Measurements from ENCODE around the gene MOCOS.

The MOCOS gene

DNA sequence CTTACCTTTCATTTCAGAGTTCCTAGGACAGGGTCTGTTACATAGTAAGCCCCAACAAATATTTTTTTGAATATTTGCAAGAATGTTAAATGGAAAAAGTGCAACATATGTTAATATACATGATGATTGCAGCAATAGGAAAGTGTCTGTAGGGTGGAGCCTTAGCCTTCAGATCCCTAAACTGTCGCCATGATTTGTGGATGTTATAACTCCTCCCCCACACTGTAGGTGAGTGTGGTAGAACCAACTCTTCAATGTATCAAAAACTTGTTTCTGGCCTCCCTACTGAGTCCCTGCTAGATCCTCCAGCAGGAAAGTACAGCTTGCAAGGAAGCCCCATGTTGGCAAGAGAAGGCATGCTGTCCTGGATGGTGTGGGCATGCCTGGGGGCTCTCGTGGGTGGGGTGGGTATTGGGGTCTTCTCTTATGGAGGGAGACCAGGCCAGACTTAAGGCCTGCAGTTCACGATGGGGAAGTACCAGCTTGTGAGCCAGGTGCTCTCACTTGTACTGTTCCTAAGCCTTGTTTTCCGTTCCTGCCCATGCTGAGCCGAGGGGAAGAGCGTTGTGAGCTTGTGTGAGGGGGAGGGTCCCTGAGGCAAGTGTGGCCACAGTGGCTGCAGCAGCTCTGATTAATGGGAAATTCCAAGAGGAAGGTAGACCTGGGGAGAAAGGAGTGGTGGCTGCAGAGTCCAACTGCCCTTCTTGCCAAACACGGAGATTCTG is 121.6 kb downstream of the MOCOS start:
- no peak for DNase-seq

DNA sequence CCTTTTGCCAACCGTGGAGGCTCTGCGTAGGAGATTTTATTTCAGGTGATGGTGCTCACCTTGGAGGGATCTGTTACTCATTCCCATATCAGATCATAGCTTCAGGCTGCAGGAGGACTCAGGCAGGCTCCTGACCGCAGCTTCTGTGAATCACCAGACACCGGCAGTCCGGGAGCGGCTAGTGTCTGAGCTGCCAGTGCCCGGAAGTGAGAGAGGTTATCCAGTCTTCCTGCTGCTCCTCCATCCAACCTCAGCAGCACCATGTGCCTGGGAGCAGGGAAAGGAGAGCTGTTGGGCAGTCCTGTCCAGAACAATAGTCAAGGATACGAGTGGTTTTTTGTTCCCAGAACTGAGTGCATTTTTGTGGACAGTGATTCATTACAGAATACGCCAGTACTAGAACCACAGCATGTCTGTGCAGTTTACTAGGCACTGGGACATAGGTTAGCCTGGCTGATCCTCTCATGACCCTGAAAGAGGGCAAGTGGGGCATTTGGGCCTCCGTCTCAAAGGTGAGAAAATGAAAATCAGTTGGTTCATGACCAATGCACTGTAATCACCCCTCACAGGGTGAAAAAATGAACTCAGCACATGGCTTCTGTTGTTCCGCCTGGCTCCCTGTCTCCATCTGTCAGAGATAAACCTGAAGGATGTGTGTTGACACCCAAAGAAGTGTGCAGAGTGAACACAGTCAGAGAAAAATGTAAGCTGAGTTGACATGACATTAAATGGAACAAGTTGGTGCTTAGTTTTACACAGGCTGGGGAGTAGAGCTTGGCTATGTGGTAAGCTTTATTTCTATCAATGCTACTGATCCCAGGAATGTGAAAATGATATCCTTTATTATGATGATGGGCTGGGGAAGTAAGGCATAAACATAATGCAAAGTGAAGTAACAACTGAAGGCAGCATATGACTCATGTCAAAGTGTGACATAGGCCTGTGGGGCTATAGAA is 122.4 kb downstream of the MOCOS start:
- DNase-seq = no peak

DNA sequence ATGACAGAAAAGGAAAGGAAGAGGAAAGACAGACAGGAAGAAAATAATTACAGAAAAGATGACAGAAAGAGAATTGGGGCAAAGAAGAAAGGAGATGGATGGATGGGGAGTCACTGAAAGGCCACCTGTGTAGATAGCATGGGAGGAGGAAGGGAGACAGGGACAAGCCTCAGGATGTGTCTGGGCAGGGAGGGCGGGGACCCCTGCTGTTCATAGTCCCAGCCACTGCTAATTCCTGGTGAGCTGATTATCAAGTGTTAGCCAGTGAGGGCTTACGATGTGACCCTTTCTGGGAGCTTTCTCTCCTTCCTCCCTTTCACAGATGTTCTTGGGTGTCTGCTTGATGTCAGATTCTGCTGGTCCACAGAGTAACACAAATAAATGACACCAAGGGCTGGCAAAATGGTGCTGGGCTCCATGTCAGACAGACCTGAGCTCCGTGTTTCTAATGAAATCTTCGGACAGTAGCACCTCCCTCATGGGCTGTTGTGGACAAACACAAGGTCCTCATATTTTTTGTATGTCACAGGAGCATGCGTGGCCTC is 123.8 kb downstream of the MOCOS start:
- no peak for DNase-seq

DNA sequence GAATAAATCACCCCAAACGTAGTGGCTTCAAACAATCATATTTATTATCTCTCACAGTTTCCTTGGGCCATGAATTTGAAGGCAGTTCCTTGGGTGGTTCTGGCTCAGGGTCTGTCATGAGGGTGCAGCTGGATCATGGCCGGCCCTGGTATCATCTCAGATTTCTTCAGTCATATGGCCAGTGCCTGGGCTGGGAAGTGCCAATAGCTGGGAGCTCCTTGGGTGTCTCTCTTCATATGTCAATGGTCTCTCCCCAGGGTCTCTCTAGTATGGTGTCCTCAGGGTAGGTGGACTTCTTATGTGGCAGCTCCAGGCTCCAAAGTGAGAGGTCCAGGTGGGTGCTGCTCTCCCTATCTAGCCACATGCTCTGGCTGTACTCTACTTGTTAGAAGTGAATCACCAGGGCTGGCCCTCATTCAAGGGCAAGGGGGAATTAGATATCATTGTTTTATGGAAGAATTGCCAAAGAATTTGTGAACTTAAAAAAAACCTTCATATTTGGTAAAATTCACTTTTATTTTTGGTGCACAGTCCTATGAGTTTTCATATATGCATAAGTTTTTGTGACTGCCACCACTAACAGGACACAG is 125.6 kb downstream of the MOCOS start:
- DNase-seq = no peak

DNA sequence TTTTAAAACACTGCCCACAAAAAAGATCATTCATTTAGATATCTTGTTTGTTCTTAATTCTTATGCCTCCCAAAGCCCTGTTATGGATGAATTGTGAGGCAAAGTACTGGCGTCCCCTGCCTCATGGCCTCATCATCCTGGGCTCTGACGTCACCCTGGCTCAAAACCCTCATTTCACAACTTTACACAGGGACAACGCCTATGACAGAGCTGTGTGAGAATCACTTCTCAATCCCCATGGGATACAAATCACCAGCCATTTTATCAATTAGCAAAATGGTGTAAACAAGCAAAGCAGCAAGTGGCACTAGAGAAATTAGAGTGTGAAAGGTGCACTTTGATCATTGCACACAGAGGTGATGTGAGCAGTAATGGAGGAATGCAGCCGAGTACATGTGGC is 126.8 kb downstream of the MOCOS start:
- DNase-seq = no peak

DNA sequence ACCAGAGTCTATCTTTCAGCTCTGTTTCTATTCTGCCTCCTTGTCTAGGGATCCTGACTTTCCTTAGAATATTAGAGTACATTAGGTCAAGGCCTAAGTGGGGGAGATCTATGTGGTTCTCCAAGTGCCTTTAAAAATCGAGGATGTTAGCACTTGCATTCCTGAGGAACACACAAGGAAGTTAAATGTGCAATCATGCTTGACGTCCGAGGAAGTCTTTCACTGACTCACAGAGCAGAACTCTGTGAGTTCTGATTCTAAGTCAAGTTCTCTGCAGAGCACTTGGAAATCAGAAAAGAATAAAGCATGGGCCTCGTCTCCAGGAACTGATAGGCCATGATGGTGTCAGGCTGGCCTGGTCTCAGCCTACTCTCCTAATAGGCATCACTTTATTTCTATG is 127.5 kb downstream of the MOCOS start:
- DNase-seq = no peak

DNA sequence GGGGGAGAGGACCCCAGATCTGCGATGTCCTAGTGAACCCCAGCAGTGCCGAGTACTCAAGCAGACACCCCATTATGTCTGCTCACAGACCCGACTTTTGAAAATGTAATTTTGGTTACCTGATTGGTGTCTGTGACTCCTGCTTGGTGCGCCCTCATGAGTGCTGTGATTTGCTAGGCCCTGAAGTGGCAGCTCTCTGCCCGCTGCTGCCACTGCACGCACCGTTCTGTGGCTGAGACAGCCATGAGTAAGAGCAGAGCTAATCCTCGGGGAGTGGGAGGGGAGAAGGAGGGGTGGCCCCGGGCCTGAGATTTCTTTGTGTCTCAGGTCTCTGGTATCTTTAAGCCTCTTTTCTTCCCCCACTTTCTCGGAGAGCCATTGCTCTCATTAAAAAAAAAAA is 128.4 kb downstream of the MOCOS start:
- no peak for DNase-seq

DNA sequence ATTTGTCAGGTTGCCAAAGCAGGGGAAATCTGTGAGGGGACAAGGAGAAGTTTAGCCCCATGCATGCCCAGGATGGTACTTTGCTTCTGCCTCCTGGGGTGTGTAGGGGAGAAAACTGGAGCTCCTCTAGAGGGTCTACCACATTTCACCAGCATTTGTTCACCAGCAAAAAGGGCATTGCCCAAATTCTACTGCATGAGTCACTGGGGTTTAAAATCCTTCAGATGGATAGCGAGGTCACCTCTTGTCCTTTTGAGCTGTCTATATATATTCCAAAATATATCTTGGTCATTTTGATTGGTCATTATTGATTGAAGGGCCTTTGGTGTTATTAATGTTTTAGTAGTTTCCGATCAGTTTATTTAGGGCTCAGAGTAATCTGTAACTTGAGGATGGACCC is 128.9 kb downstream of the MOCOS start:
- DNase-seq = no peak
